ENCODE data around the gene CHST9. TPM values are rescaled to one million over a fixed set of nuclear protein-coding genes. Genes with fewer than 3 reads are reported as not detected.
"Not testable (repeated sequence)": the region's sequence is repeated elsewhere in the genome, so short reads cannot be mapped to it uniquely, and the experiment has no call there.

CHST9 gene
- not detected for total RNA-seq

- peaks cover 2% of the 10 kb centered on the region for H3K36me3 Mint-ChIP-seq
- H3K9me3 Mint-ChIP-seq: peaks cover 5% of the 10 kb centered on the region
- peaks cover 10% of the 10 kb centered on the region for H3K27me3 Mint-ChIP-seq
- DNase-seq: no peak
- no peak within 1 kb of the TSS for H3K27ac Mint-ChIP-seq
- ChIA-PET CTCF (no interaction called here), POLR2A (no interaction called here)
- no peaks in the 10 kb centered on the region for H3K4me1 Mint-ChIP-seq (ENCODE audit: low read depth)
- no peak within 1 kb of the TSS for H3K4me3 Mint-ChIP-seq
- intact Hi-C loops (cut with micrococcal nuclease): no loop called here
Observed at GRCh38 chr18:27185025-27185763, at the start of gene CHST9. Gene CHST9 (minus strand): TSS chr18:27185308. CDS start chr18:27142809, 42,499 bp downstream.

- H3K27me3 Mint-ChIP-seq; H3K36me3 Mint-ChIP-seq; H3K9me3 Mint-ChIP-seq; H3K4me3 Mint-ChIP-seq; CTCF ChIA-PET; POLR2A ChIA-PET; H3K4me1 Mint-ChIP-seq (ENCODE audit: low read depth); DNase-seq; H3K27ac Mint-ChIP-seq; intact Hi-C loops (cut with micrococcal nuclease): not testable (repeated sequence)
Observed at GRCh38 chr18:27232355-27232754, 47.2 kb upstream of the CHST9 start.

GRCh38 chr18:27231671-27232070, 46.6 kb upstream of the CHST9 start:
- intact Hi-C loops (cut with micrococcal nuclease); DNase-seq; H3K4me1 Mint-ChIP-seq (ENCODE audit: low read depth); H3K36me3 Mint-ChIP-seq; H3K27me3 Mint-ChIP-seq; CTCF ChIA-PET; POLR2A ChIA-PET; H3K4me3 Mint-ChIP-seq; H3K27ac Mint-ChIP-seq; H3K9me3 Mint-ChIP-seq: not testable (repeated sequence)

DNA sequence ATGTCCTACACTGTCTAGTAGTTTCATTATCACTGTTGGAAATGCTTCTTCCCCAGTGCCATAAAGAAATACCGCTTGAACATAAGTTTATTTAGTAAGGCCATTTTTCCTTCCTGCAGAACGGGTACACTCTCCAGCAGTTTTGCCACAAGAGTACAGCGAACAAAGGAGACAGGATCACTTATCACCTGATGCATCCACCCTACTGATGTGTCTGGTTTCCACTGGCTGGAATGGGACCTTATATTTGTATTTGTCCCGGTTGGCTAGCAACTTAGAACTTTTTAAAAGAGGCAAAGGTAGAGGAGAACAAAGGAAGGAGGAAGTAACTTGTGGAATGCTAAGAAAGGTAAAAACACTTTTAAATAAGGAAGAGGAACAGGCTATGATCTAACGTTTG, 46.1 kb upstream of the CHST9 start:
- H3K4me3 Mint-ChIP-seq; CTCF ChIA-PET; intact Hi-C loops (cut with micrococcal nuclease); H3K36me3 Mint-ChIP-seq; DNase-seq; POLR2A ChIA-PET; H3K27me3 Mint-ChIP-seq; H3K4me1 Mint-ChIP-seq (ENCODE audit: low read depth); H3K27ac Mint-ChIP-seq: not testable (repeated sequence)
- H3K9me3 Mint-ChIP-seq: peaks cover 11% of the 10 kb centered on the region

DNA sequence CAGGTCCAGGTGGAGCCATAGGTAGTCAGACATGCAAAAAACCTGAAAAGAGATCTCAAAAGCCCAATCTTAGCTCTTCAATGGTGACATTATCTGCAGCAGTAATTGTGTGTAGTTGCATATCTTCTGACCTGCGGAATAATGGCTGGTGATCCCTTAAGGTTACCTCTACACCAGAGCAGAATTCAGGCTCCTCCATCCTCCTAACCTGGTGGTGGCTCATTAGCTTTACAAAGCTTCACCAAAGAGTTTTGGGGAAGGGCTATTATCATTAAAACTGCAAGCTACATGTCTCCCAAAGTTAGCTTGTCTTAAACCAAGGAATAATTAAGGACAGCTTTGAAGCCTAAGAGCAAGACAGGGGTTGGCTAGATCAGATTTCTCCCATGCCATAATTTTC, 42.6 kb upstream of the CHST9 start:
- peaks cover 1% of the 10 kb centered on the region for H3K36me3 Mint-ChIP-seq
- CTCF ChIA-PET: no interaction called here
- no peaks in the 10 kb centered on the region for H3K4me1 Mint-ChIP-seq (ENCODE audit: low read depth)
- intact Hi-C loops (cut with micrococcal nuclease): no loop called here
- peaks cover 26% of the 10 kb centered on the region for H3K9me3 Mint-ChIP-seq
- POLR2A ChIA-PET: no interaction called here
- no peaks in the 10 kb centered on the region for H3K27me3 Mint-ChIP-seq
- no peak overlapping the region for H3K4me3 Mint-ChIP-seq
- DNase-seq: no peak
- H3K27ac Mint-ChIP-seq: no peak overlapping the region

DNA sequence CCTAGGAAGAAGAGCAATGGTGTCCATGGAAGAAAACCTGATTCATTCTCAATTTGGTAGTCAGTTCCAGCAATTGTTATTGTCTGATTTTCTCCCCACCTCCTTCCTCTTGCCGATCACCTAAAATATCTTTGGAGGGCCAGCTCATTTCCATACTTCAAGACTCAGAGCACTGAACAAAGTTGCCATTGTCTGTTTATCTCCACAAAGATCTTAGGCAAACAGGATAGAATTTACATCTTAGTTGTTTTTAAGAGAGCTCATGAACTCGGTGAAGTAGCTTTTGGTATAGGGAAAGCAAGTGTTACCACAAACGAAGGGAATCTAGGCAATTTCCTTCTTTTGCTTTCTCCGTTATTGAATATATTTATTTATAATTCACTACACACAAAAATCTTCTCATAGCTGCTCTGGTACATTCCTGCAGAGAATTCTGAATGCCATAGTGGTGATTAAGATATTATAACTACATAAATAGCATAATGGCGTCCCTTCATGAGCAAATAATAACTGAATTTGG, 41.5 kb upstream of the CHST9 start:
- H3K9me3 Mint-ChIP-seq: peaks cover 28% of the 10 kb centered on the region
- no peaks in the 10 kb centered on the region for H3K4me1 Mint-ChIP-seq (ENCODE audit: low read depth)
- no peak for DNase-seq
- H3K27me3 Mint-ChIP-seq: no peaks in the 10 kb centered on the region
- ChIA-PET POLR2A (no interaction called here), CTCF (no interaction called here)
- H3K4me3 Mint-ChIP-seq: no peak overlapping the region
- peaks cover 1% of the 10 kb centered on the region for H3K36me3 Mint-ChIP-seq
- intact Hi-C loops (cut with micrococcal nuclease): no loop called here
- H3K27ac Mint-ChIP-seq: no peak overlapping the region

- CTCF ChIA-PET: no interaction called here
- peaks cover 1% of the 10 kb centered on the region for H3K36me3 Mint-ChIP-seq
- intact Hi-C loops (cut with micrococcal nuclease): no loop called here
- peaks cover 28% of the 10 kb centered on the region for H3K9me3 Mint-ChIP-seq
- POLR2A ChIA-PET: no interaction called here
- no peak for DNase-seq
- H3K4me1 Mint-ChIP-seq (ENCODE audit: low read depth): no peaks in the 10 kb centered on the region
- H3K27me3 Mint-ChIP-seq: no peaks in the 10 kb centered on the region
- no peak overlapping the region for H3K4me3 Mint-ChIP-seq
- H3K27ac Mint-ChIP-seq: no peak overlapping the region
Observed at GRCh38 chr18:27225947-27226481, 40.9 kb upstream of the CHST9 start.

DNA sequence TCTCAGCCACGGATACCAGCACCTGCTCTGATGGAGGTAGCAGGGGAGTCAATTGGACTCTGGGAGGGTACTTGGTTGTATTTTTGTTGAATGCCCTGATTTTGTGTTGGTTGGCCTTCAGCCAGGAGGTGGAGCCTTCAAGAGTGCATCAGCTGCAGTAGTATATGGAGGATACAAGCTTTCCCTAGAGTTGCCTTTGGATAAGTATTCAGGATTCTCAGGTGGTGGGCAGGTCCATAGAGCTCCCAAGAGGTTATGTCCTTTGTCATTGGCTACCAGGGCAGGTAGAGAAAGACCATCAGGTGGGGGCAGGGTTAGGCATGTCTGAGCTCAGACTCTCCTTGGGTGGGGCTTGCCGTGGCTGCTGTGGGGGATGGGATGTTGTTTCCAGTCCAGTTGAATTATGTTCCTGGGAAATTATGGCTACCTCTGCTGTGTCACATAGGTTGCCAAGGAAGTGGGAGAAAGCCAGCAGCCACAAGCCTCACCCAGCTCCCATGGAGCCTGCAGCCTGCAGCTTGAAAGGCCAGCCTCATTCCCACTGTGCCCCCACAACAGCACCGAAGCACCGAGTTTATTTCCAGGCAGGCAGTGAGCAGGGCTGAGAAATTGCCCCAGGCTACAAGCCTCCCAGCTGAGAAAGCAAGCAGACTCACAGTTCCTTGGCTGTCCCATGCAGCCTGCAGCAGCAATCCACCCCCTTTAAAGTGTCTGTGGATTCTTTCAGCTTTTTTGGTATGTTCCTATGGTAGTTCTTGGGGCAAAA, 38.6 kb upstream of the CHST9 start:
- intact Hi-C loops (cut with micrococcal nuclease): no loop called here
- H3K36me3 Mint-ChIP-seq: peaks cover 1% of the 10 kb centered on the region
- no peaks in the 10 kb centered on the region for H3K4me1 Mint-ChIP-seq (ENCODE audit: low read depth)
- no peak overlapping the region for H3K4me3 Mint-ChIP-seq
- peaks cover 31% of the 10 kb centered on the region for H3K9me3 Mint-ChIP-seq
- CTCF ChIA-PET: no interaction called here
- no peaks in the 10 kb centered on the region for H3K27me3 Mint-ChIP-seq
- POLR2A ChIA-PET: no interaction called here
- H3K27ac Mint-ChIP-seq: no peak overlapping the region
- DNase-seq: no peak

DNA sequence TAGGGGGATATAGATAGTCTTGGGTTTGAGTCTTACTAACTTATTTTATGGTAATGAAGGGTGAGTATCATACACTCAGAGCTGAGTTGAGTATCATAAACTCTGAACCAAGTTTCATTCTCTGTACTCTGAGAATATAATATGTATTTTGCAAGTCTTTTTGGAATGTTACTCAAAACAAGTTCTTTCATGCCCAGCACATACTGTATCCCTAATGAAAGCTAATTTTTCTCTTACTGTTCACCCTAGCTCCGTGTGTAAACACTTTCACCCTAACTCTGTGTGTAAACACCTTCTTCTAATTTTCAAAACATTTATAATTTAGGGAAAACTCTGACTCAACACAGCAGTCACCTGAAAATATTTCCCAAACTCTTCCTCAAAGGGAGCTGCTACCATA, 29.7 kb upstream of the CHST9 start:
- H3K27me3 Mint-ChIP-seq: no peaks in the 10 kb centered on the region

GRCh38 chr18:27213123-27213717, 28.1 kb upstream of the CHST9 start:
- no peaks in the 10 kb centered on the region for H3K27me3 Mint-ChIP-seq
- H3K36me3 Mint-ChIP-seq: no peaks in the 10 kb centered on the region
- intact Hi-C loops (cut with micrococcal nuclease): no loop called here
- peaks cover 16% of the 10 kb centered on the region for H3K9me3 Mint-ChIP-seq
- H3K4me1 Mint-ChIP-seq (ENCODE audit: low read depth): no peaks in the 10 kb centered on the region
- no peak for DNase-seq
- POLR2A ChIA-PET: no interaction called here
- no peak overlapping the region for H3K4me3 Mint-ChIP-seq
- no peak overlapping the region for H3K27ac Mint-ChIP-seq
- CTCF ChIA-PET: no interaction called here

More for the DNA sequence above, 29.7 kb upstream of the CHST9 start:
- Mint-ChIP-seq H3K36me3 (no peaks in the 10 kb centered on the region), H3K4me3 (no peak overlapping the region), H3K9me3 (peaks cover 16% of the 10 kb centered on the region), H3K27ac (no peak overlapping the region), H3K4me1 (ENCODE audit: low read depth) (no peaks in the 10 kb centered on the region)
- DNase-seq: no peak
- intact Hi-C loops (cut with micrococcal nuclease): no loop called here
- ChIA-PET CTCF (no interaction called here), POLR2A (no interaction called here)

- H3K4me3 Mint-ChIP-seq: no peak overlapping the region
- H3K36me3 Mint-ChIP-seq: no peaks in the 10 kb centered on the region
- peaks cover 16% of the 10 kb centered on the region for H3K9me3 Mint-ChIP-seq
- H3K4me1 Mint-ChIP-seq (ENCODE audit: low read depth): no peaks in the 10 kb centered on the region
- ChIA-PET POLR2A (no interaction called here), CTCF (no interaction called here)
- no peak overlapping the region for H3K27ac Mint-ChIP-seq
- no peaks in the 10 kb centered on the region for H3K27me3 Mint-ChIP-seq
- DNase-seq: no peak
- intact Hi-C loops (cut with micrococcal nuclease): no loop called here
Observed at GRCh38 chr18:27211569-27211968, 26.5 kb upstream of the CHST9 start.

DNA sequence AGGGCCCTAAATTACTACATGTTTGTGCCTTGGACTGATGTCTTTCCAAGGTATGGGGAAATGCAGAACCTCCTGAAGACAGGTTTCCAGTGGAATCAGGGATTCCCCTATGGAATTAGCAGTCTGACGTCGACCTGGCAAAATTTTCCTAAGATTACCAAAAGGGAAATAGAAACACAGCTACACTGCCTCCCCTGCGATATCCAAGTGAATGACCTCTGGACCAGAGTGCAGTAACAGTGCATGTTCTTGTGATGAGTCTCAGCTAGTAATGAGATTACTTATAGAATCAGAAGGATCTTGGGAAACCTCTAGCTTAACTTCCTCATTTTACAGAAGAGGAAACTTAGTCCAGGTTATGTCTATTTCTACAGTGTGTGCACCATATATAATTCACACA, 21.3 kb upstream of the CHST9 start:
- Mint-ChIP-seq H3K4me3 (no peak overlapping the region), H3K4me1 (ENCODE audit: low read depth) (no peaks in the 10 kb centered on the region), H3K9me3 (peaks cover 11% of the 10 kb centered on the region), H3K36me3 (no peaks in the 10 kb centered on the region), H3K27me3 (no peaks in the 10 kb centered on the region), H3K27ac (no peak overlapping the region)
- intact Hi-C loops (cut with micrococcal nuclease): no loop called here
- CTCF ChIA-PET: no interaction called here
- POLR2A ChIA-PET: no interaction called here
- no peak for DNase-seq
